K562 (cell line): ENCODE measurements around the gene SULT6B1. TPM values are rescaled to one million over a fixed set of nuclear protein-coding genes. Genes with fewer than 3 reads are reported as not detected.

ENCODE experiments used
- CHD4 ChIP-seq: fragments of 200-600 bp; sonication (generic); IDR thresholded peaks from 3 replicates; pipeline ENCODE4 v1.6.1; 2012; ENCODE audit warnings: low read depth, mild to moderate bottlenecking, mixed read lengths, low read length, inconsistent platforms; ENCODE audit not compliant: insufficient read depth, insufficient replicate concordance, poor library complexity, severe bottlenecking
- CREB1 ChIP-seq, 2 experiments: sonication (generic) in 1 of 2; formaldehyde crosslinking in 1 of 2; IDR thresholded peaks; 2 replicates each; pipeline versions ENCODE4 v1.6.1 to v1.8.0; 2012 to 2022; ENCODE audit warnings: inconsistent platforms in 1 of 2, mild to moderate bottlenecking in 1 of 2, missing genetic modification reagents in 1 of 2, moderate library complexity in 1 of 2
- DNMT1 ChIP-seq: fragments of 450-650 bp; IDR thresholded peaks from 2 replicates; pipeline ENCODE4 v1.6.1; 2016; ENCODE audit warnings: antibody characterized with exemption, mild to moderate bottlenecking
- ETV5 ChIP-seq: sonication (generic); formaldehyde crosslinking; IDR thresholded peaks from 2 replicates; pipeline ENCODE4 v1.4.0; 2020; ENCODE audit warnings: low read depth, mild to moderate bottlenecking, missing genetic modification reagents
- FOXK2 ChIP-seq, 2 experiments: fragments of 450-650 bp; IDR thresholded peaks in 1 of 2; conservative IDR thresholded peaks in 1 of 2; 2 replicates each; pipeline ENCODE4 v1.6.1; 2016; ENCODE audit warnings: low read depth in 2 of 2, mild to moderate bottlenecking in 1 of 2
- GABPA ChIP-seq: fragments of 200-800 bp; sonication (Bioruptor generic); conservative IDR thresholded peaks from 2 replicates; pipeline ENCODE4 v1.6.1; 2016; ENCODE audit warnings: low read depth, missing genetic modification characterization, missing compliant biosample characterization
- HCFC1 ChIP-seq: IDR thresholded peaks from 2 replicates; pipeline ENCODE4 v1.6.1; 2012; ENCODE audit warnings: low read depth, low read length, improper control_type of control experiment
- HOMEZ ChIP-seq: fragments of 250-450 bp; sonication (Bioruptor Pico); IDR thresholded peaks from 2 replicates; pipeline ENCODE4 v1.4.0; 2020; ENCODE audit warnings: mild to moderate bottlenecking, moderate library complexity
- JUNB ChIP-seq: fragments of 450-650 bp; formaldehyde crosslinking; conservative IDR thresholded peaks from 2 replicates; pipeline ENCODE4 v1.4.0; 2020; ENCODE audit warnings: mild to moderate bottlenecking
- KDM4B ChIP-seq, 2 experiments: fragments of 450-650 bp in 1 of 2; sonication (generic) in 1 of 2; IDR thresholded peaks; 2 replicates each; pipeline ENCODE4 v1.6.1; 2016 to 2017; ENCODE audit warnings: borderline replicate concordance in 2 of 2, antibody characterized with exemption in 1 of 2, low read depth in 1 of 2, mild to moderate bottlenecking in 1 of 2
- MYNN ChIP-seq, 2 experiments: sonication (generic); formaldehyde crosslinking in 1 of 2; IDR thresholded peaks; 2 replicates each; pipeline versions ENCODE4 v1.5.0 to v1.6.1; 2016 to 2020; ENCODE audit warnings: antibody characterized with exemption in 1 of 2, missing genetic modification reagents in 1 of 2
- SP1 ChIP-seq: sonication (generic); formaldehyde crosslinking; IDR thresholded peaks from 2 replicates; pipeline ENCODE4 v1.8.1; 2022; ENCODE audit warnings: mild to moderate bottlenecking, missing genetic modification reagents
- ZNF134 ChIP-seq: fragments of 250-450 bp; sonication (Bioruptor Pico); conservative IDR thresholded peaks from 2 replicates; pipeline ENCODE4 v1.4.0; 2020
- ZNF212 ChIP-seq: fragments of 450-650 bp; formaldehyde crosslinking; IDR thresholded peaks from 2 replicates; pipeline ENCODE4 v1.4.0; 2020; ENCODE audit warnings: mild to moderate bottlenecking
- ZZZ3 ChIP-seq: fragments of 450-650 bp; IDR thresholded peaks from 2 replicates; pipeline ENCODE4 v1.6.1; 2016; ENCODE audit warnings: antibody characterized with exemption, mild to moderate bottlenecking, moderate library complexity
- polyA plus RNA-seq, 8 experiments: library from polyadenylated mRNA; depleted of rRNA in 4 of 8; stranded (reverse) in 5 of 8; unstranded in 3 of 8; fragments of >200 nt; fragmentation: Nextera tagmentation in 2 of 8; fragmentation: Illumina TruSeq in 1 of 8; extraction: Ambion mirVana in 2 of 8; extraction: Trizol in 1 of 8; gene quantifications; 2 replicates each; pipeline versions ENCODE4 v1.2.1 to v1.2.3, GENCODE V29; 2011 to 2014; ENCODE audit warnings: inconsistent platforms in 1 of 8, missing spikeins in 1 of 8
- total RNA-seq, 7 experiments: library from RNA; depleted of rRNA in 6 of 7; stranded (reverse); fragments of >200 nt in 6 of 7; fragmentation: Illumina TruSeq in 2 of 7; extraction: Trizol in 2 of 7; gene quantifications; 2 replicates each; pipeline versions ENCODE4 v1.2.1 to v1.2.3, GENCODE V29; 2011 to 2021; ENCODE audit warnings: low replicate concordance in 1 of 7
- TF ChIP-seq, protein P1 (sequence below): fragments of 250-450 bp; sonication (Bioruptor Pico); IDR thresholded peaks from 2 replicates; pipeline ENCODE4 v1.4.0; 2020; ENCODE audit warnings: mild to moderate bottlenecking, moderate library complexity, borderline replicate concordance
- TF ChIP-seq, protein P2 (sequence below): fragments of 250-450 bp; sonication (Bioruptor Pico); IDR thresholded peaks from 2 replicates; pipeline ENCODE4 v1.4.0; 2020; ENCODE audit warnings: borderline replicate concordance
- TF ChIP-seq, protein P3 (sequence below): fragments of 250-450 bp; sonication (Bioruptor Pico); IDR thresholded peaks from 2 replicates; pipeline ENCODE4 v1.8.0; 2021; ENCODE audit warnings: moderate library complexity, mild to moderate bottlenecking, inconsistent platforms

SULT6B1 gene
- total and polyA plus RNA-seq, 9 of the 15 experiments (the other 6 are each of a cell fraction or from before 2014, with no cell fraction given) = not detected

DNA sequence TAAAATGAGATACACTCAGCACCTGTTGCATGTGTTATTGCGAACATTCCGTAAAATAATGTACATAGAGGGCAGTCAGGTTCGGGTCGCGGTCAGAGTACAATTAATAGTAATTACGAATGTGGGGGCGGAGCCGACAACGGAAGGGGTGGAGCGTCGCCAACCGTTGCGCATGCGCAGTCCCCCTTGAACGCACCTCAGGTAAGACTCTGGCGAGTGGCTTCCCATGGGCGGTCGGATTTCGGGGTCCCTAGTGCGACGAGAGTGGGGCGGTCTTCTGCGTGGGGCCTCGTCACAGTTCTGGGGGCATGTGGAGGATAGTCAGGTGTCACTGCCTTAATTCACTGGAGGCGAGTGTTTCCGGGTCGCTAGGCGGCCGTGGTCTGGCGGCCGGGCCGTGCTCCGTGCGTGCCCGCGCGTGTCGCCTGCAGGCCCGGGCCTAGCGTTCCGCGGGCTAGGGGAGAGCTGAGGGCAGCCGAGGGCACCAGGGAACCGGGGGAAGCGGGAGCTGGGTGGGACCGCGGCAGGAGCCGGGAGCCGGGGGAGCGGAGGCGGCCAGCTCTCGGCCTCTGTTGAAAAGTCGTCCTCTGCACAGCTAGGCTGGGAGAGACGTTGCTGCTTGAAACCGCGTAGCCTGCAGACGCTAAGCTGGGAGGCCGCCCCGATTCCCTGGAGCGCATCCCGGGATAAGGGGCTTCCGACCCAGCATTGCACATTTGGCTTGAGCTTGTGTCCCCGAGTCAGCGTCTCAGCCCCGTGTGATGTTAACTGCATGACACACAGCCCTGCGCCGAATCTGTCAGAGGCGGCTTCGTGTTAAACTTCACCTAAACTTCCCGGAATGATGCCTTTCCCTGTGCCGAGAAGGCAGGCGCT, 8.1 kb upstream of the SULT6B1 start, which contains the start of gene CEBPZOS (continued):
- no peak; the same call in 1 of the 2 replicates for TF ChIP-seq ETV5
- TF ChIP-seq, protein P1, sequence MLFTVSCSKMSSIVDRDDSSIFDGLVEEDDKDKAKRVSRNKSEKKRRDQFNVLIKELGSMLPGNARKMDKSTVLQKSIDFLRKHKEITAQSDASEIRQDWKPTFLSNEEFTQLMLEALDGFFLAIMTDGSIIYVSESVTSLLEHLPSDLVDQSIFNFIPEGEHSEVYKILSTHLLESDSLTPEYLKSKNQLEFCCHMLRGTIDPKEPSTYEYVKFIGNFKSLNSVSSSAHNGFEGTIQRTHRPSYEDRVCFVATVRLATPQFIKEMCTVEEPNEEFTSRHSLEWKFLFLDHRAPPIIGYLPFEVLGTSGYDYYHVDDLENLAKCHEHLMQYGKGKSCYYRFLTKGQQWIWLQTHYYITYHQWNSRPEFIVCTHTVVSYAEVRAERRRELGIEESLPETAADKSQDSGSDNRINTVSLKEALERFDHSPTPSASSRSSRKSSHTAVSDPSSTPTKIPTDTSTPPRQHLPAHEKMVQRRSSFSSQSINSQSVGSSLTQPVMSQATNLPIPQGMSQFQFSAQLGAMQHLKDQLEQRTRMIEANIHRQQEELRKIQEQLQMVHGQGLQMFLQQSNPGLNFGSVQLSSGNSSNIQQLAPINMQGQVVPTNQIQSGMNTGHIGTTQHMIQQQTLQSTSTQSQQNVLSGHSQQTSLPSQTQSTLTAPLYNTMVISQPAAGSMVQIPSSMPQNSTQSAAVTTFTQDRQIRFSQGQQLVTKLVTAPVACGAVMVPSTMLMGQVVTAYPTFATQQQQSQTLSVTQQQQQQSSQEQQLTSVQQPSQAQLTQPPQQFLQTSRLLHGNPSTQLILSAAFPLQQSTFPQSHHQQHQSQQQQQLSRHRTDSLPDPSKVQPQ (CRISPR knock-in tag) = no peak
- no peak for TF ChIP-seq MYNN (IDR thresholded peaks at IDR 0.05)
- TF ChIP-seq MYNN (CRISPR knock-in tag; IDR thresholded peaks at IDR 0.05) = no peak
- no peak for TF ChIP-seq ZZZ3
- TF ChIP-seq, protein P2, sequence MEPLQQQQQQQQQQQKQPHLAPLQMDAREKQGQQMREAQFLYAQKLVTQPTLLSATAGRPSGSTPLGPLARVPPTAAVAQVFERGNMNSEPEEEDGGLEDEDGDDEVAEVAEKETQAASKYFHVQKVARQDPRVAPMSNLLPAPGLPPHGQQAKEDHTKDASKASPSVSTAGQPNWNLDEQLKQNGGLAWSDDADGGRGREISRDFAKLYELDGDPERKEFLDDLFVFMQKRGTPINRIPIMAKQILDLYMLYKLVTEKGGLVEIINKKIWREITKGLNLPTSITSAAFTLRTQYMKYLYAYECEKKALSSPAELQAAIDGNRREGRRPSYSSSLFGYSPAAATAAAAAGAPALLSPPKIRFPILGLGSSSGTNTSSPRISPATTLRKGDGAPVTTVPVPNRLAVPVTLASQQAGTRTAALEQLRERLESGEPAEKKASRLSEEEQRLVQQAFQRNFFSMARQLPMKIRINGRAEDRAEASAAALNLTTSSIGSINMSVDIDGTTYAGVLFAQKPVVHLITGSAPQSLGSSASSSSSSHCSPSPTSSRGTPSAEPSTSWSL = no peak
- peak; percentile 93 for TF ChIP-seq GABPA (tag)
- no peak for TF ChIP-seq HCFC1
- no peak for TF ChIP-seq ZNF134 (CRISPR knock-in tag)
- TF ChIP-seq KDM4B (IDR thresholded peaks at IDR 0.05; ENCODE audit: borderline replicate concordance in 2 of 2, low read depth in 1 of 2) = peak in 1 of 2 experiments; percentile 41; a peak in 1 of 4 replicates
- TF ChIP-seq ZNF212 = no peak
- no peak for TF ChIP-seq HOMEZ (CRISPR knock-in tag)
- TF ChIP-seq CREB1 (IDR thresholded peaks at IDR 0.05) = 0 out of 2 replicates have a peak, but pooled peaks have one; percentile 43
- TF ChIP-seq CREB1 (CRISPR knock-in tag; IDR thresholded peaks at IDR 0.05) = peak; percentile 41; the same call in 1 of the 2 replicates
- no peak for TF ChIP-seq CHD4
- TF ChIP-seq FOXK2 (conservative IDR thresholded peaks at IDR 0.05 in 1 of 2, IDR thresholded peaks at IDR 0.05 in 1 of 2; ENCODE audit: low read depth in 2 of 2) = no peak
- TF ChIP-seq JUNB (CRISPR knock-in tag) = no peak
- no peak for TF ChIP-seq DNMT1
- TF ChIP-seq, protein P3, sequence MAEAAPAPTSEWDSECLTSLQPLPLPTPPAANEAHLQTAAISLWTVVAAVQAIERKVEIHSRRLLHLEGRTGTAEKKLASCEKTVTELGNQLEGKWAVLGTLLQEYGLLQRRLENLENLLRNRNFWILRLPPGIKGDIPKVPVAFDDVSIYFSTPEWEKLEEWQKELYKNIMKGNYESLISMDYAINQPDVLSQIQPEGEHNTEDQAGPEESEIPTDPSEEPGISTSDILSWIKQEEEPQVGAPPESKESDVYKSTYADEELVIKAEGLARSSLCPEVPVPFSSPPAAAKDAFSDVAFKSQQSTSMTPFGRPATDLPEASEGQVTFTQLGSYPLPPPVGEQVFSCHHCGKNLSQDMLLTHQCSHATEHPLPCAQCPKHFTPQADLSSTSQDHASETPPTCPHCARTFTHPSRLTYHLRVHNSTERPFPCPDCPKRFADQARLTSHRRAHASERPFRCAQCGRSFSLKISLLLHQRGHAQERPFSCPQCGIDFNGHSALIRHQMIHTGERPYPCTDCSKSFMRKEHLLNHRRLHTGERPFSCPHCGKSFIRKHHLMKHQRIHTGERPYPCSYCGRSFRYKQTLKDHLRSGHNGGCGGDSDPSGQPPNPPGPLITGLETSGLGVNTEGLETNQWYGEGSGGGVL (CRISPR knock-in tag) = no peak
- no peak; the same call in 1 of the 2 replicates for TF ChIP-seq SP1 (CRISPR knock-in tag)
